GM12878 (cell line): Measurements from ENCODE around the gene SLC34A3. TPM values are rescaled to one million over a fixed set of nuclear protein-coding genes. Genes with fewer than 3 reads are reported as not detected.

Source experiments
- ATAC-seq: fragments of 200-7000 bp; cut with Tn5 transposase; 3 replicates; pipeline ENCODE4 v1.9.1; 2020; ENCODE audit warnings: mild to moderate bottlenecking, moderate library complexity
- BruUV-seq: library from RNA; stranded (reverse); fragments of 400-500 nt; replicated peaks from 2 replicates; lab custom pipeline; 2021; lab: Mats Ljungman, UMichigan
- CTCF ChIA-PET: fragments of 300-600 bp; sonication (Branson Sonifier 250); formaldehyde crosslinking; extraction: SDS; loops from one replicate; lab custom pipeline; 2021; ENCODE audit warnings: inconsistent platforms; lab: Yijun Ruan, JAX
- POLR2A ChIA-PET: fragments of 350-600 bp; formaldehyde crosslinking; extraction: SDS; loops from one replicate; lab custom pipeline; 2021; ENCODE audit warnings: inconsistent platforms; lab: Charles Lee
- RAD21 ChIA-PET: fragments of 300-600 bp; sonication (Branson Sonifier 250); formaldehyde crosslinking; loops from one replicate; lab custom pipeline; 2023; ENCODE audit warnings: antibody characterized with exemption; ENCODE audit not compliant: unreplicated experiment; lab: Charles Lee
- SMC1A ChIA-PET: fragments of 300-600 bp; sonication (Branson Sonifier 250); formaldehyde crosslinking; loops from one replicate; lab custom pipeline; 2023; ENCODE audit not compliant: unreplicated experiment, uncharacterized antibody; lab: Charles Lee
- DNase-seq: peaks from one replicate; pipeline ENCODE4 v3.0.0-alpha.2; 2011; ENCODE audit warnings: low read depth, low spot score
- FAIRE-seq: peaks from 3 replicates; lab custom pipeline; 2011; peaks lifted over from hg19 to GRCh38; lab: Jason Lieb, UNC
- H2AFZ ChIP-seq: 2 replicates; pipeline ENCODE4 v1.6.0; 2011; ENCODE audit warnings: low read depth, low read length, control low read depth; ENCODE audit not compliant: control insufficient read depth
- H3K27ac ChIP-seq: 2 replicates; pipeline ENCODE4 v1.5.1; 2011; ENCODE audit warnings: control low read depth; ENCODE audit not compliant: control insufficient read depth, insufficient read depth
- H3K27me3 ChIP-seq, 2 experiments: replicated peaks in 1 of 2; 2 replicates each; pipeline versions ENCODE4 v1.6.0 to v1.6.1; 2011; ENCODE audit warnings: low read length in 1 of 2; ENCODE audit not compliant: control insufficient read depth in 2 of 2, insufficient read depth in 2 of 2
- H3K36me3 ChIP-seq, 2 experiments: 2 replicates each; pipeline ENCODE4 v1.5.1; 2011; ENCODE audit warnings: low read length in 1 of 2; ENCODE audit not compliant: control insufficient read depth in 2 of 2, insufficient read depth in 2 of 2
- H3K4me1 ChIP-seq: 2 replicates; pipeline ENCODE4 v1.6.1; 2011; ENCODE audit warnings: mild to moderate bottlenecking, low read length, moderate library complexity, mixed read lengths; ENCODE audit not compliant: control insufficient read depth, insufficient read depth
- H3K4me2 ChIP-seq: 2 replicates; pipeline ENCODE4 v1.6.0; 2011; ENCODE audit warnings: control low read depth; ENCODE audit not compliant: control insufficient read depth, insufficient read depth
- H3K4me3 ChIP-seq: fragments of 200-600 bp; sonication (generic); 2 replicates; pipeline ENCODE4 v1.5.1; 2016
- H3K79me2 ChIP-seq: 2 replicates; pipeline ENCODE4 v1.6.0; 2011; ENCODE audit warnings: low read length; ENCODE audit not compliant: control insufficient read depth, insufficient read depth
- H3K9ac ChIP-seq: 2 replicates; pipeline ENCODE4 v1.8.0; 2011; ENCODE audit warnings: low read length, control low read depth, mixed read lengths; ENCODE audit not compliant: control insufficient read depth, insufficient read depth
- H3K9me3 ChIP-seq: replicated peaks from 3 replicates; pipeline ENCODE4 v1.5.1; 2011; ENCODE audit warnings: mild to moderate bottlenecking, low read length; ENCODE audit not compliant: control insufficient read depth, insufficient read depth
- H4K20me1 ChIP-seq: 2 replicates; pipeline ENCODE4 v1.6.0; 2011; ENCODE audit not compliant: control insufficient read depth, insufficient read depth
- EP300 ChIP-seq, 2 experiments: fragments of 150-350 bp in 1 of 2; IDR thresholded peaks; 2 replicates each; pipeline ENCODE4 v1.6.1; 2011 to 2012; ENCODE audit warnings: low read depth in 2 of 2, low read length in 2 of 2, borderline replicate concordance in 1 of 2, improper control_type of control experiment in 1 of 2, inconsistent platforms in 1 of 2; ENCODE audit not compliant: control insufficient read depth in 1 of 2
- FOS ChIP-seq: IDR thresholded peaks from 3 replicates; pipeline ENCODE4 v1.6.1; 2011; ENCODE audit warnings: borderline replicate concordance; ENCODE audit not compliant: insufficient read length; ENCODE audit errors: extremely low read depth
- HCFC1 ChIP-seq: fragments of 150-350 bp; IDR thresholded peaks from 2 replicates; pipeline ENCODE4 v1.6.1; 2014; ENCODE audit warnings: low read length
- NFXL1 ChIP-seq: fragments of 450-650 bp; IDR thresholded peaks from 2 replicates; pipeline ENCODE4 v1.6.1; 2017; ENCODE audit warnings: antibody characterized with exemption, mild to moderate bottlenecking, borderline replicate concordance
- SIN3A ChIP-seq: IDR thresholded peaks from 2 replicates; pipeline ENCODE4 v1.6.1; 2012; ENCODE audit warnings: low read depth, low read length, improper control_type of control experiment
- SREBF1 ChIP-seq: IDR thresholded peaks from 2 replicates; pipeline ENCODE4 v1.6.1; 2012; ENCODE audit warnings: mild to moderate bottlenecking, low read length
- WRNIP1 ChIP-seq: IDR thresholded peaks from 2 replicates; pipeline ENCODE4 v1.6.1; 2011; ENCODE audit warnings: low read depth, low read length, improper control_type of control experiment, borderline replicate concordance
- WGBS: methylation state at CpG from one replicate; pipeline ENCODE4 v1.1.6; 2016; ENCODE audit warnings: low lambda C conversion rate; ENCODE audit not compliant: insufficient replicate concordance, insufficient coverage; ENCODE audit errors: missing lambda C conversion rate; 5-methylcytosine and 5-hydroxymethylcytosine counted together
- in situ Hi-C: fragments of 300-500 bp; cut with MboI; formaldehyde crosslinking; loops from 9 replicates; pipeline ENCODE4 v1.14.3; 2018; ENCODE audit warnings: mixed read lengths
- intact Hi-C: fragments of 100-400 bp; cut with micrococcal nuclease; formaldehyde crosslinking; loops from one replicate; pipeline ENCODE4 v1.14.2; 2022; ENCODE audit not compliant: unreplicated experiment
- polyA plus RNA-seq, 11 experiments: library from polyadenylated mRNA; depleted of rRNA in 4 of 11; unstranded in 6 of 11; stranded (reverse) in 5 of 11; fragments of >200 nt; fragmentation: Nextera tagmentation in 4 of 11; fragmentation: Illumina TruSeq in 1 of 11; extraction: Ambion mirVana in 4 of 11; extraction: Trizol in 1 of 11; gene quantifications; 1 replicate in 1 of 11; 2 replicates in 10 of 11; pipeline versions ENCODE4 v1.2.1 to v1.2.3, GENCODE V29; 2011 to 2016; ENCODE audit warnings: inconsistent platforms in 2 of 11, missing spikeins in 2 of 11, low read depth in 1 of 11
- total RNA-seq, 4 experiments: library from RNA; depleted of rRNA in 3 of 4; stranded (reverse); fragments of >200 nt in 3 of 4; fragmentation: Illumina TruSeq in 1 of 4; extraction: Trizol in 1 of 4; gene quantifications; 2 replicates each; pipeline versions ENCODE4 v1.2.1 to v1.2.3, GENCODE V29; 2013 to 2021
- TF ChIP-seq, protein P1 (sequence below): fragments of 450-650 bp; IDR thresholded peaks from 2 replicates; pipeline ENCODE4 v1.6.1; 2017; ENCODE audit warnings: mild to moderate bottlenecking

Gene SLC34A3
- total and polyA plus RNA-seq, 10 of the 15 experiments (the other 5 are each of a cell fraction or from before 2014, with no cell fraction given), result not detected

- H3K36me3 ChIP-seq, result peaks cover 7 to 25% of the 10 kb centered on the region in 2 experiments
These were observed 45.6 kb upstream of the SLC34A3 start for GRCh38 chr9:137184881-137185660.

More at GRCh38 chr9:137184881-137185660, 45.6 kb upstream of the SLC34A3 start:
- Histone ChIP-seq H3K27ac (no peak overlapping the region), H3K4me2 (no peak overlapping the region), H3K4me1 (peaks cover 22% of the 10 kb centered on the region), H2AFZ (no peak overlapping the region), H3K4me3 (no peak overlapping the region), H3K79me2 (peaks cover 30% of the 10 kb centered on the region), H3K9me3 (no peaks in the 10 kb centered on the region), H4K20me1 (peaks cover 7% of the 10 kb centered on the region; the same call in 1 of the 2 replicates), H3K9ac (no peak overlapping the region), H3K27me3 (no peaks in the 10 kb centered on the region)
- ChIA-PET POLR2A (no interaction called here), CTCF (no interaction called here), SMC1A (no interaction called here), RAD21 (no interaction called here)
- no peak for DNase-seq
- no peak for FAIRE-seq
- TF ChIP-seq FOS, result no peak
- TF ChIP-seq SIN3A, result no peak
- no peak for TF ChIP-seq WRNIP1
- TF ChIP-seq NFXL1, result no peak
- no peak for TF ChIP-seq HCFC1
- TF ChIP-seq, protein P1, sequence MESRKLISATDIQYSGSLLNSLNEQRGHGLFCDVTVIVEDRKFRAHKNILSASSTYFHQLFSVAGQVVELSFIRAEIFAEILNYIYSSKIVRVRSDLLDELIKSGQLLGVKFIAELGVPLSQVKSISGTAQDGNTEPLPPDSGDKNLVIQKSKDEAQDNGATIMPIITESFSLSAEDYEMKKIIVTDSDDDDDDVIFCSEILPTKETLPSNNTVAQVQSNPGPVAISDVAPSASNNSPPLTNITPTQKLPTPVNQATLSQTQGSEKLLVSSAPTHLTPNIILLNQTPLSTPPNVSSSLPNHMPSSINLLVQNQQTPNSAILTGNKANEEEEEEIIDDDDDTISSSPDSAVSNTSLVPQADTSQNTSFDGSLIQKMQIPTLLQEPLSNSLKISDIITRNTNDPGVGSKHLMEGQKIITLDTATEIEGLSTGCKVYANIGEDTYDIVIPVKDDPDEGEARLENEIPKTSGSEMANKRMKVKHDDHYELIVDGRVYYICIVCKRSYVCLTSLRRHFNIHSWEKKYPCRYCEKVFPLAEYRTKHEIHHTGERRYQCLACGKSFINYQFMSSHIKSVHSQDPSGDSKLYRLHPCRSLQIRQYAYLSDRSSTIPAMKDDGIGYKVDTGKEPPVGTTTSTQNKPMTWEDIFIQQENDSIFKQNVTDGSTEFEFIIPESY, result no peak
- no peak for TF ChIP-seq EP300 (IDR thresholded peaks at IDR 0.05; ENCODE audit: borderline replicate concordance in 1 of 2, control insufficient read depth in 1 of 2, low read depth in 2 of 2, low read length in 2 of 2)
- TF ChIP-seq SREBF1, result no peak
- no TSS peak for BruUV-seq
- intact Hi-C loops, result loop anchor here (5.0 kb wide), 2 partner anchors 37 to 58 kb away; partner anchors contain the start of gene RNF208
- no peak for ATAC-seq
- in situ Hi-C loops, result no loop called here
- whole genome bisulfite sequencing, result 90% methylated on average over 46 of the region's 48 CpGs
